ENCODE results near the gene HINT3. TPM values are rescaled to one million over a fixed set of nuclear protein-coding genes. Genes with fewer than 3 reads are reported as not detected.
"Not testable (repeated sequence)": the region's sequence is repeated elsewhere in the genome, so short reads cannot be mapped to it uniquely, and the experiment has no call there.

Gene HINT3
- 10 to 100 TPM; 10.4 TPM for total RNA-seq
- polyA plus RNA-seq (2013, experiment 1 of 2): 11.7 TPM
- polyA plus RNA-seq (2013, experiment 2 of 2): 11.6 TPM
- total RNA-seq: 17.8 to 52.3 (median 35.2) reads per million in 172 experiments

- CTCF ChIA-PET: interaction anchor here (0.6 to 2.6 kb wide), 44 partner anchors 8 to 1923 kb away, joined by 3 to 50 read pairs (median 4); partner anchors contain the start of genes NCOA7 and TRMT11
These were observed at the start of gene HINT3 for GRCh38 chr6:125956506-125957390. TSS of gene HINT3 (plus strand) at chr6:125956770. CDS start at chr6:125956978, 208 bp downstream.

GRCh38 chr6:125910527-125910926 lies 46.0 kb upstream of the HINT3 start:
- ChIA-PET POLR2A (no interaction called here), CTCF (no interaction called here)
- intact Hi-C loops (cut with DNase I, micrococcal nuclease): no loop called here
- DNase-seq (no peak), ATAC-seq (ENCODE audit: poor library complexity) (no peak)
- H3K27me3 Mint-ChIP-seq: no peaks in the 10 kb centered on the region
- H3K4me1 ChIP-seq (ENCODE audit: insufficient read depth, low read length): no peaks in the 10 kb centered on the region
- H3K4me3 ChIP-seq (ENCODE audit: low read length): no peak overlapping the region
- no peak overlapping the region for H3K27ac ChIP-seq (ENCODE audit: low read depth in 1 of 2, low read length in 2 of 2)
- no peak for TF ChIP-seq CTCF (IDR thresholded peaks at IDR 0.05)
- no peaks in the 10 kb centered on the region for H3K9me3 Mint-ChIP-seq
- H3K27me3 ChIP-seq (ENCODE audit: control insufficient read depth in 1 of 2, insufficient read depth in 2 of 2, low read length in 2 of 2): no peaks in the 10 kb centered on the region
- H3K27ac Mint-ChIP-seq: no peak overlapping the region
- peaks cover 40% of the 10 kb centered on the region for H3K36me3 ChIP-seq (ENCODE audit: insufficient read depth, low read length)
- H3K4me3 Mint-ChIP-seq: no peak overlapping the region
- H3K4me1 Mint-ChIP-seq (ENCODE audit: low read depth): no peaks in the 10 kb centered on the region
- no peaks in the 10 kb centered on the region for H3K9me3 ChIP-seq (ENCODE audit: control insufficient read depth in 1 of 2, insufficient read depth in 1 of 2, low read length in 2 of 2)
- peaks cover 33% of the 10 kb centered on the region for H3K36me3 Mint-ChIP-seq (ENCODE audit: low read depth)

More at GRCh38 chr6:125956506-125957390, at the start of gene HINT3:
- H3K36me3 Mint-ChIP-seq (ENCODE audit: low read depth): peaks cover 5% of the 10 kb centered on the region
- peak within 1 kb of the TSS; percentile 86 for H3K4me3 ChIP-seq (ENCODE audit: low read length)
- H3K27ac ChIP-seq (ENCODE audit: low read depth in 1 of 2, low read length in 2 of 2): peak within 1 kb of the TSS; percentile 94 to 95
- H3K27ac Mint-ChIP-seq: no peak within 1 kb of the TSS
- H3K4me3 Mint-ChIP-seq: no peak within 1 kb of the TSS
- no peaks in the 10 kb centered on the region for H3K27me3 Mint-ChIP-seq
- intact Hi-C loops (cut with DNase I, micrococcal nuclease): loop anchor here (1.0 to 5.0 kb wide), 5 partner anchors 39 to 644 kb away; no protein-coding TSS in a partner anchor
- peaks cover 15% of the 10 kb centered on the region for H3K4me1 ChIP-seq (ENCODE audit: insufficient read depth, low read length)
- peaks cover 22% of the 10 kb centered on the region for H3K4me1 Mint-ChIP-seq (ENCODE audit: low read depth)
- H3K36me3 ChIP-seq (ENCODE audit: insufficient read depth, low read length): peaks cover 5% of the 10 kb centered on the region
- DNase-seq: peak; percentile 96 to 99 (median 98)
- H3K9me3 ChIP-seq (ENCODE audit: control insufficient read depth in 1 of 2, insufficient read depth in 1 of 2, low read length in 2 of 2): no peaks in the 10 kb centered on the region
- POLR2A ChIA-PET: interaction anchor here (0.6 to 3.4 kb wide), 25 partner anchors 9 to 656 kb away, joined by 3 to 128 read pairs (median 4); partner anchors contain the start of genes HDDC2, NCOA7 and TRMT11
- peak; percentile 98 for TF ChIP-seq CTCF (IDR thresholded peaks at IDR 0.05)
- peak; percentile 86 for ATAC-seq (ENCODE audit: poor library complexity)
- H3K27me3 ChIP-seq (ENCODE audit: control insufficient read depth in 1 of 2, insufficient read depth in 2 of 2, low read length in 2 of 2): no peaks in the 10 kb centered on the region
- H3K9me3 Mint-ChIP-seq: no peaks in the 10 kb centered on the region

GRCh38 chr6:125911051-125911451 lies 45.5 kb upstream of the HINT3 start:
- DNase-seq; H3K4me1 ChIP-seq (ENCODE audit: insufficient read depth, low read length); intact Hi-C loops (cut with DNase I, micrococcal nuclease); H3K27me3 Mint-ChIP-seq; H3K4me1 Mint-ChIP-seq (ENCODE audit: low read depth); CTCF ChIA-PET; H3K9me3 ChIP-seq (ENCODE audit: control insufficient read depth in 1 of 2, insufficient read depth in 1 of 2, low read length in 2 of 2); H3K27ac Mint-ChIP-seq; H3K4me3 ChIP-seq (ENCODE audit: low read length); H3K27me3 ChIP-seq (ENCODE audit: control insufficient read depth in 1 of 2, insufficient read depth in 2 of 2, low read length in 2 of 2); H3K9me3 Mint-ChIP-seq; POLR2A ChIA-PET; H3K4me3 Mint-ChIP-seq; H3K27ac ChIP-seq (ENCODE audit: low read depth in 1 of 2, low read length in 2 of 2); ATAC-seq (ENCODE audit: poor library complexity): not testable (repeated sequence)
- H3K36me3 ChIP-seq (ENCODE audit: insufficient read depth, low read length): peaks cover 45% of the 10 kb centered on the region
- peaks cover 38% of the 10 kb centered on the region for H3K36me3 Mint-ChIP-seq (ENCODE audit: low read depth)

- ATAC-seq (ENCODE audit: poor library complexity); DNase-seq; H3K27me3 ChIP-seq (ENCODE audit: control insufficient read depth in 1 of 2, insufficient read depth in 2 of 2, low read length in 2 of 2); H3K27me3 Mint-ChIP-seq; H3K9me3 Mint-ChIP-seq; H3K27ac Mint-ChIP-seq; H3K4me1 Mint-ChIP-seq (ENCODE audit: low read depth); intact Hi-C loops (cut with DNase I, micrococcal nuclease); H3K4me1 ChIP-seq (ENCODE audit: insufficient read depth, low read length); H3K27ac ChIP-seq (ENCODE audit: low read depth in 1 of 2, low read length in 2 of 2); H3K4me3 ChIP-seq (ENCODE audit: low read length); H3K4me3 Mint-ChIP-seq; CTCF ChIA-PET; H3K9me3 ChIP-seq (ENCODE audit: control insufficient read depth in 1 of 2, insufficient read depth in 1 of 2, low read length in 2 of 2): not testable (repeated sequence)
- peaks cover 54% of the 10 kb centered on the region for H3K36me3 ChIP-seq (ENCODE audit: insufficient read depth, low read length)
- POLR2A ChIA-PET: interaction anchor here (1.3 kb wide), 1 partner anchor 122 kb away, joined by 3 read pairs; the partner anchor contains the start of gene NCOA7
- H3K36me3 Mint-ChIP-seq (ENCODE audit: low read depth): peaks cover 52% of the 10 kb centered on the region
These were observed 44.1 kb upstream of the HINT3 start for GRCh38 chr6:125912430-125912829.

All from CD4-positive, alpha-beta T cell (primary cell).